BJ (cell line): ENCODE measurements around the gene CCDC150. TPM values are rescaled to one million over a fixed set of nuclear protein-coding genes. Genes with fewer than 3 reads are reported as not detected.
"Not testable (repeated sequence)": the region's sequence is repeated elsewhere in the genome, so short reads cannot be mapped to it uniquely, and the experiment has no call there.

Experiments used
- CTCF ChIA-PET: fragments of 350-600 bp; formaldehyde crosslinking; extraction: SDS; loops from one replicate; lab custom pipeline; 2021; ENCODE audit warnings: antibody characterized with exemption, inconsistent platforms; lab: Yijun Ruan, JAX
- POLR2A ChIA-PET: fragments of 300-600 bp; sonication (Branson Sonifier 250); formaldehyde crosslinking; extraction: SDS; loops from one replicate; lab custom pipeline; 2021; ENCODE audit warnings: antibody characterized with exemption; lab: Charles Lee
- DNase-seq: peaks from one replicate; pipeline ENCODE4 v3.0.0-alpha.2; 2011; ENCODE audit warnings: low read depth
- H3K27me3 ChIP-seq: 2 replicates; pipeline ENCODE4 v1.6.0; 2011; ENCODE audit warnings: low read length; ENCODE audit not compliant: control insufficient read depth, insufficient read depth
- H3K36me3 ChIP-seq: 2 replicates; pipeline ENCODE4 v1.5.1; 2011; ENCODE audit warnings: low read length; ENCODE audit not compliant: control insufficient read depth, insufficient read depth
- H3K4me3 ChIP-seq: 2 replicates; pipeline ENCODE4 v1.5.1; 2011; ENCODE audit warnings: low read depth, mild to moderate bottlenecking, control low read depth, low read length
- CTCF ChIP-seq: IDR thresholded peaks from 2 replicates; pipeline ENCODE4 v1.5.1; 2011; ENCODE audit warnings: low read depth, mild to moderate bottlenecking, control low read depth, inconsistent platforms, low read length, moderate library complexity; ENCODE audit not compliant: insufficient read depth
- polyA plus RNA-seq: library from polyadenylated mRNA; depleted of rRNA; stranded (reverse); fragments of >200 nt; gene quantifications from 2 replicates; pipeline ENCODE4 v1.2.3, GENCODE V29; 2011

The CCDC150 gene
- polyA plus RNA-seq, 1 experiment = 0.96 TPM

- ChIA-PET CTCF (no interaction called here), POLR2A (no interaction called here)
- Histone ChIP-seq H3K27me3 (no peaks in the 10 kb centered on the region), H3K36me3 (no peaks in the 10 kb centered on the region), H3K4me3 (no peak overlapping the region)
- no peak for DNase-seq
- TF ChIP-seq CTCF = no peak
Observed at GRCh38 chr2:196702641-196703040, 63.1 kb downstream of the CCDC150 start.

- no peak for DNase-seq
- CTCF ChIA-PET = no interaction called here
Observed at GRCh38 chr2:196703695-196704094, 64.2 kb downstream of the CCDC150 start.

GRCh38 chr2:196710056-196710455 lies 70.5 kb downstream of the CCDC150 start:
- H3K36me3 ChIP-seq, DNase-seq, POLR2A ChIA-PET, H3K27me3 ChIP-seq, H3K4me3 ChIP-seq: not testable (repeated sequence)
- CTCF ChIA-PET = interaction anchor here (0.6 kb wide), 1 partner anchor 21 kb away, joined by 3 read pairs; no protein-coding TSS in a partner anchor

More at GRCh38 chr2:196703695-196704094, 64.2 kb downstream of the CCDC150 start:
- POLR2A ChIA-PET = no interaction called here
- no peaks in the 10 kb centered on the region for H3K36me3 ChIP-seq
- no peak for TF ChIP-seq CTCF
- no peak overlapping the region for H3K4me3 ChIP-seq
- no peaks in the 10 kb centered on the region for H3K27me3 ChIP-seq

- DNase-seq = no peak
- ChIA-PET CTCF (no interaction called here), POLR2A (no interaction called here)
- no peaks in the 10 kb centered on the region for H3K27me3 ChIP-seq
- no peaks in the 10 kb centered on the region for H3K36me3 ChIP-seq
- no peak overlapping the region for H3K4me3 ChIP-seq
- no peak for TF ChIP-seq CTCF
Observed at GRCh38 chr2:196711625-196712024, 72.1 kb downstream of the CCDC150 start.

- H3K27me3 ChIP-seq = no peaks in the 10 kb centered on the region
- ChIA-PET POLR2A (no interaction called here), CTCF (no interaction called here)
- no peaks in the 10 kb centered on the region for H3K36me3 ChIP-seq
- no peak for DNase-seq
- no peak overlapping the region for H3K4me3 ChIP-seq
- TF ChIP-seq CTCF = no peak
Observed at GRCh38 chr2:196712867-196713266, 73.4 kb downstream of the CCDC150 start.

- CTCF ChIA-PET = interaction anchor here (1.5 kb wide), 1 partner anchor 11 kb away, joined by 5 read pairs; no protein-coding TSS in a partner anchor
- no peak for DNase-seq
Observed at GRCh38 chr2:196718419-196719109, 79.0 kb downstream of the CCDC150 start.

More at GRCh38 chr2:196718419-196719109, 79.0 kb downstream of the CCDC150 start:
- no peak overlapping the region for H3K4me3 ChIP-seq
- no peak for TF ChIP-seq CTCF
- no peaks in the 10 kb centered on the region for H3K36me3 ChIP-seq
- POLR2A ChIA-PET = no interaction called here
- H3K27me3 ChIP-seq = no peaks in the 10 kb centered on the region
